Stimulated activated CD4-positive, alpha-beta T cell treated with anti-CD3 and anti-CD28 coated beads, Interleukin-1b, Interleukin-23, amount 100 ng/mL, for 48 hours (primary cell): ENCODE data around the gene RAB4B.
"Not testable (repeated sequence)": the region's sequence is repeated elsewhere in the genome, so short reads cannot be mapped to it uniquely, and the experiment has no call there.

Experiments used
- DNase-seq: peaks from one replicate; pipeline ENCODE4 v3.0.0-alpha.2; 2020

The RAB4B gene, protein sequence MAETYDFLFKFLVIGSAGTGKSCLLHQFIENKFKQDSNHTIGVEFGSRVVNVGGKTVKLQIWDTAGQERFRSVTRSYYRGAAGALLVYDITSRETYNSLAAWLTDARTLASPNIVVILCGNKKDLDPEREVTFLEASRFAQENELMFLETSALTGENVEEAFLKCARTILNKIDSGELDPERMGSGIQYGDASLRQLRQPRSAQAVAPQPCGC

GRCh38 chr19:40777937-40778705, at the start of gene RAB4B:
Gene RAB4B, plus strand, starts transcription at chr19:40778247. Its CDS starts 129 bp downstream, at chr19:40778376.
- DNase-seq: peak; percentile 100

GRCh38 chr19:40730065-40730464, 48.0 kb upstream of the RAB4B start:
- not testable (repeated sequence) for DNase-seq

DNA sequence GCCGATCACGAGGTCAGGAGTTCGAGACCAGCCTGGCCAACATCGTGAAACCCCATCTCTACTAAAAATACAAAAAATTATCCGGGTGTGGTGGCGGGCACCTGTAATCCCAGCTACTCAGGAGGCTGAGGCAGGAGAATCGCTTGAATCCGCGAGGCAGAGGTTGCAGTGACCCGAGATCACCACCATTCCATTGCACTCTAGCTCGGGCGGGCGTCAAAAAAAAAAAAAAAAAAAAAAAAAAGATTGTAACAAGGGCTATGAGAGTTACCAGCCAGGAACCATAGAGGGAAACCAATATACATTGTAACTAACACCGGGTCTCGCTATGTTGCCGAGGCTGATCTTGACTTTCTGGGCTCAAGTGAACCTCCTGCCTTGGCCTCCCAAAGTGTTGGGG, 45.7 kb upstream of the RAB4B start:
- not testable (repeated sequence) for DNase-seq

GRCh38 chr19:40733149-40733548, 44.9 kb upstream of the RAB4B start:
- DNase-seq: no peak

DNA sequence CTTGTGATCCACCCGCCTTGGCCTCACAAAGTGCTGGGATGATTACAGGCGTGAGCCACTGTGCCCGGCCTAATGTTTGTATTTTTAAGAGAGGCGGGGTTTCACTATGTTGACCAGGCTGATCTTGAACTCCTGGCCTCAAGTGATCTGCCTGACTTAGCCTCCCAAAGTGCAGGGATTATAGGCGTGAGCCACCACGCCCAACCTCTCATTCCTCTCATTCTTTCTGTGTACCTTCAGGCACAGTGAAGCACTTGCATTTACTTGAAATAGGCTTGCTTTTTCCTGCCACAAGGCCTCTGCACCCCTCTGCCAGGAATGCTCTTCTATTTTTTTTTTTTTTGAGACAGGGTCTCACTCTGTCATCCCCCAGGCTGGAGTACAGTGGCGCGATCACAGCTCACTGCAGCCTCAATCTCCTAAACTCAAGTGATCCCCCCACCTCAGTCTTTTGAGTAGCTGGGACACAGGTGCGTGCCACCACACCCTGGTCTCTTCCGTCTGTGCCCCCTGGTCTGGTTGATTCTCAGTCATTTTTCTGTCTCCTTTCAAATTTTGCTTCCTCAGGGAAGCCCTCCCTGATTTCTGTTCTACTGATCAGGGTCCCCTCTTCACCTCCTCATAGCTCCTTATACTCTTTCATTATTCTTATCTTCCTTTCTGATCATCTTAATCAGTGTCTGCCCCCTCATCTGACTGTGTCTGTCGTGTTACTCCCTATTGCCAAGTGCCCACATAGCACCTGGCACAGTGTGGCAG, 42.9 kb upstream of the RAB4B start:
- no peak for DNase-seq

DNA sequence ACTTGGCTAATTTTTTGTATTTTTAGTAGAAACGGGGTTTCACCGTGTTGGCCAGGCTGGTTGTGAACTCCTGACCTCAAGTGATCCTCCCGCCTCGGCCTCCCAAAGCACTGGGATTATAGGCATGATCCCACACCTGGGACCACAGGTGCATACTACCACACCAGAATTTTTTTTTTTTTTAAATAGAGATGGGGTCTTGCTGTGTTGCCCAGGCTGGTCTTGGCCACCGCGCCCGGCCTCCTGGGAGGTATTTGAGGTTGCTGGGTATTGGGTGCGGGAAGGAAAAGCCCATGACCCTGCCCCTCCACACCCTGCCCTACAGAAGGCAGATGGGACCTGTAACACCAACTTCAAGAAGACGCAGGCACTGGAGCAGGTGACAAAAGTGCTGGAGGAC, 41.4 kb upstream of the RAB4B start:
- no peak for DNase-seq

DNA sequence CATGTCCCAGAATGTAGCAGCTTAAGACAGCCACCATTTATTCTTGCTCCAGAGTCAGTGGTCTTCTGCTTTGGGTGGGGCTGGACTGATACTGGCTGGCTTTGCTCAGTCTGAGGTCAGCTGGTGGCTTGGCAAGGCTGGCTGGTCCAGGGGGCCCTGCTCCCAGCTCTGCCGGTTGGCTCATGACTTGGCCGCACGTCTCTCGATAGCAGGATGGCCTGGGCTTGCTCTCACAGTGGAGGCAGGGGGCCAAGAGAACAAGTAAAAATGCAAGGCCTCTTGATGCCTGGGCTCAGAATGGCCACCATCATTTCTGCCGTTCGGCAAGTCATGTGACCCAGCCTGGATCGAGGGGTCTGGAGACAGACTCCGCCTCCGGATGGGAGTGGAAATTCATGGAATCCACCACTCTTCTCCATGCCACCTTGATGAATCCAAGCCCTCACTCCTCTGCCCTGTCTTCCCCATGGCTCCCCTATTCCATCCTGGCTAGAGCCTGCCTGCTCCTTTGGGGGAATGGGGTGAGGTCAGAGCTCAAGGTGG, 40.9 kb upstream of the RAB4B start:
- no peak for DNase-seq

DNA sequence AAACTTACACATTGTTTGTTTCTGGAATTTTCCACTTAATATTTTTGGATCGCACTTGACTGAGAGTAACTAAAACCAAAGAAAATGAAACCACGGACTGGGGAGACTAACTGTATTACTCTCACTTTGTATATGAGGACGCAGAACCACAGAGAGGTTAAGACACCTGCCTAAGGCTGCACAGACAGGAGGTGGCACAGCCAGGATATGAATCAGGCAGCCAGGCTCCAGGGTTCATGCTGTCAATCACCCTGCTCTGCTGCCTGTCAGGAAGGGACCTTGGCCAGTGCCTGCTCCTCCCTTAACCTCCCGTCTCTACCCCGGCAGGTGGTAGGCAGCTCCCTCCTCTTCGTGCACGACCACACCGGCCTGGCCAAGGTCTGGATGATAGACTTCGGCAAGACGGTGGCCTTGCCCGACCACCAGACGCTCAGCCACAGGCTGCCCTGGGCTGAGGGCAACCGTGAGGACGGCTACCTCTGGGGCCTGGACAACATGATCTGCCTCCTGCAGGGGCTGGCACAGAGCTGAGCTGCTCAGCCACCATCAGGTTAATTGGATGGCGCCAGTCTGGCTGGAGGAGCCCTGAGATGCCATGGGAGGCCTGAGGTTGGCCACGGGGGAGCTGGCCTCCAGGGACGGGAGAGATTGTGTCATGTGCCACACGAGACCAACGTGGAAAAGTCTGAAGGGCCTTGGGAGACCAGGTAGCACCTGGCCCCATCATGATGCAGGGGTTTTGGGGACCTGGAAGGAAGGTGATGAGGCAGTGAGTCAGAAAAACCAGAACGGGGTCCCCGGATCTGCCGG, 38.8 kb upstream of the RAB4B start:
- no peak for DNase-seq

GRCh38 chr19:40739871-40740703, 38.0 kb upstream of the RAB4B start:
- no peak for DNase-seq

- DNase-seq: no peak
Measured at GRCh38 chr19:40740747-40741146, 37.3 kb upstream of the RAB4B start.

DNA sequence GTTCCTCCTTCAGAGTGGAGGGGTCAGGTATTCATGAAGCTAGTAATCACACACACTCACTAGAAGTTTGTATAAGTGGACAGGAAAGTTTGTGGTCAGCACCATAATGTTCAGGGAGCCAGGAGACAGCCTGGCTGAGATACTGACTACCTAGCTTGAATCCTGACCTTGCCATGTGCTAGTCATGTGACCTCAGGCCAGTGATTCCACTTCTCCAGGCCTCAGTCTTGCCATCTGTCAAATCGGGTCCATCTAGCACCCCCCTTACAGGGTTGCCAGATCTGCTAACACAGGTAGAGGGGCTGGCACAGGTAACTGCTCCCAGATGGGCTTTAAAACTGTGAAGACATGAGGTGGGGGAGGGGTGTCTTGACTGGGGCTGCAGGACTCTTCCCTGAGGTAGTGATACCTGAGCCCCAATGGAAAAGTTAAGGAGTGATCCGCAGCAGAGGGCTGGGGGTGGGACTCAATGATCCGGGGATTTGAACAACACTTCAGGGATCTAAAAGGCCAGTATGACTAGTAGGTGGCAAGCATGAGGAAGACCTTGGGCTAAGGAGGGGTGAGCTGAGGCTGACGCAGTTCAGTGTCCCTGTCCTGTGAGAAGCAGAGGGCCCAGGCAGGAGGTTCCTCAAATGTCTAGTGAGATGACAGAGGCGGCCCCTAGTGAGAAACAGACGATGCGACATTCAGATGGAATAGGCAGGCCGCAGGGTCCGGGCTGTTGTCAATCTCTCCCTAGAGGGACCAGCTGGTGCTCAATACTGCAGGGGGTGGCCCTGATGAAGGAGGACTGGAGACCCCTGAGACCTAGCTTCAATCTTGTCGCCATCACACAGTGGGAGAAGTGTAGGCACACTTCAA, 36.3 kb upstream of the RAB4B start:
- DNase-seq: no peak

- no peak for DNase-seq
Measured at GRCh38 chr19:40742477-40742876, 35.6 kb upstream of the RAB4B start.

DNA sequence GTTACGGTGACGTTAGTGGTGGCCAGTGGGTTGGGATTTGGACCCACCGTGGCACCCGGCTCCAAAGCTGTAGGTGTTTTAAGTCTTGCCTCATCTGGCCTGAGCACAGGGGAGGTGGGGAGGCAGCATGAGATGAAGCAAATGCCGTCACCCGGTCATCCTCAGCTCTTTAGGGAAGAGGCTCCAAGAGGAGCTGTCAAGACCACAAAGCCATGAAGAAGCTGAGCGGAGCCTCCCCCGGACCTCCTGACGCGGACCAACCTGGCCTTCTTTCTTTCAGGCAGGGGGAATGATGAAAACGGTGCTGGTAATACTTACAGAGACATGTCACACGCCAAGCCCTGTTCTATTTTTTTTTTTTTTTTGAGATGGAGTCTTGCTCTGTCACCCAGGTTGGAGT, 35.2 kb upstream of the RAB4B start:
- no peak for DNase-seq

DNA sequence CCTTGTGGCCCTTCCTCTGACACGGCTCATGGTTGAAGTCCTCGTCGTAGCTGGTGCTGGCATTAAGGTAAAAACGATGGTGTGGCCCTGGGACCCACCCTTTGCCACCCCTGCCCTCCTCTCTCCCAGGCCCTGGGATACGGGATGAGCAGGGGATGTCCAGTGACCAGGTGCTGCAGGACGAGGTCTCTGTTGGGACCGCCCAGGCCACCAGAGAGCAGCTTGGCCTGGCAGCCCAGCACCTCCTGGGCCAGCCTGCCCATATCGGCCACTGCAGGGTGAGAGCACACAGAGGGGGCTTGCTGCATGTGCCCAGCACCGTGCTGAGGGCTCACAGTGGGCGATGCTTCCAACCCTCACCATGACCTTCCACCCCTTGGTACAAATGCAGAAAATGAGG, 34.1 kb upstream of the RAB4B start:
- DNase-seq: no peak

GRCh38 chr19:40744554-40745401, 33.3 kb upstream of the RAB4B start:
- DNase-seq: no peak

- DNase-seq: no peak
Measured at GRCh38 chr19:40745402-40745780, 32.7 kb upstream of the RAB4B start.

DNA sequence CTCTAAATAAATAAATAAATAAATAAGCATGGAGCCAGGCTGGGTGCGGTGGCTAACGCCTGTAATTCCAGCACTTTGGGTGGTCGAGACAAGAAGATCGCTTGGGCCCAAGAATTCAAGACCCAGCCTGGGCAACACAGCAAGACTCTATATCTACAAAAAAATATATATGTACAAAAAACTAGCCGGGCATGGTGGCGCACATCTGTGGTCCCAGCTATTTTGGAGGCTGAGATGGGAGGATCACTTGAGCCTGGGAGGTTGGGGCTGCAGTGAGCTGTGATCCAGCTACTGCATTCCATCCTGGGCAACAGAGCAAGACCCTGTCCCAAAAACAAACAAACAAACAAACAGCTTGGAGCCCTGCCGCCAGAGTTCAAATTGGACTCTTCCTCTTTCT, 30.5 kb upstream of the RAB4B start:
- no peak for DNase-seq

GRCh38 chr19:40750058-40750873, 27.8 kb upstream of the RAB4B start, which contains the start of gene ACTMAP:
Gene ACTMAP, minus strand, starts transcription at chr19:40750477. Its CDS starts 674 bp downstream, at chr19:40749803.
- DNase-seq: peak; percentile 100
